Cortex of kidney (tissue), 1 donor: ENCODE results near the gene TNK2.
"Not testable (repeated sequence)": the region's sequence is repeated elsewhere in the genome, so short reads cannot be mapped to it uniquely, and the experiment has no call there.

ENCODE experiments used
- DNase-seq: peaks from one replicate; lab custom pipeline; 2025; lab: John Stamatoyannopoulos, UW

Gene TNK2

DNA sequence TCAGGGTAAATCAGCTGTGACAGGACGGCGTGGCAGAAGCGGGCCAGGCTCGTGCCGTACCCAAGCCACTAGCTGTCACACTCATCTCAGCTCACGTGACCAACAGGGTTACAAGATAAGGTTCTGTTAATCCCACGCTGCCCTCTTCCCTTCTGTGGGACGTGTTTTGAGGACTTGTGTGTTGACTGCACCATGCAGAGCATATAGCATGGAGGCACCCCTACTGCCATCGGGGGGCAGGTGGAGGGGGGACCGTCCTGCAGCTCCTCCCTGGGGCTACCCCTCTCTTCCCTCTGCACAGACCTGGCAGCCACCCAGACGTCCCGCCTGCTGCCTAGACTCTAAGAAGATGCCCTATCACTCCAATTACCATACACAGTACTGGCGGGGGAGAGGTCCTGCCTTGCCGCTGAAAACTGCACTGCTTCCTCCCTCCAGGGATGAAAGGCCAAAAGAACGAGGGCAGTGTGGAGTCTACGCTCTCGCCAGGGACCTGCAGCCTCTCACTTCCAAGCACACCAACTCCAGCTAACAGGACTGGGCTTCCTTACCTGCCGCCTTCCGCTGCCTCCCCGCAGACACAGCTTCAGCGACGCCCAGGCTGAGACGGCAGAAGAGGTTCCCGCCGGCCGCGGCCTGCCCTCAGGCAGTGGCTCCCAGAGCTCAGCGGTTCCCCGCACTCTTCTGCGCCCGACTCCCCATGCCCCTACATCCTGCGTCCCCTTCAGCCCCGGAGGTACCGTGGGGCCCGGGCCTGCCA is at the start of gene TNK2:
Gene TNK2, minus strand, starts transcription at position 618 of the 760 bp plus-strand sequence. CDS start 19,963 bp downstream, outside the sequence.
- DNase-seq, result no peak

DNA sequence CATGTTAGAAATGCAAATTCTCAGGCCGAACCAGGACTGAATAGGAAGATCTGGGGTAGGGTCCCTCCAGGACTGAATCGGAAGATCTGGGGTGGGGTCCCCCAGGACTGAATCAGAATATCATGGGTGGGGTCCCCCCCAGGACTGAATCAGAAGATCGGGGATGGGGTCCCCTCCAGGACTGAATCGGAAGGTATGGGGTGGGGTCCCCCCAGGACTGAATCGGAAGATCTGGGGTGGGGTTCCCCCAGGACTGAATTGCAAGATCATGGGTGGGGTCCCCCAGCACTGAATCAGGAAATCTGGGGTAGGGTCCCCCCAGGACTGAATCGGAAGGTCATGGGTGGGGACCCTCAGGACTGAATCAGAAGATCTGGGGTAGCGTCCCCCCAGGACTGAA is 48.2 kb upstream of the TNK2 start:
- DNase-seq, result no peak

DNA sequence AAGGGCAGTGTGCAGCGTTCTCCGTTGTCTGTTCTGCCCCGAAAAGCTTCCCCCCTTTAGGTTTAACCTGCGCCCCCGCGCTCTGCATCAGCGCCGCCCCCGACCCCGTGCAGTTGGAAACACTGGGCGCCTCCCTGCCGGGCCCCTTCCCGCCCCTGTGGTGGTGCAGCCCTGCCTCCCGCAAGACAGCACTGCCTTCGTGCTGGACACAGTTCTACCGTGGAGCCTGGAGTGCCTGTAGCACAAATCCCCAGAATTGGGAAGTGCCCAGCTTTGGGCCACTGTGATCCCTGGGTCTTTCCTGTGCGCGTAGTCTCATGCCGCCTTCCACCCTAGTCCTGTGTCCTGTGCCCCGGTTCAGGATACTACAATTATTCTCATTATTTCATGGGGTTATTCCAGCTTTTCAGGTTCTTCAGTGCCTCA is 47.1 kb upstream of the TNK2 start:
- not testable (repeated sequence) for DNase-seq

DNA sequence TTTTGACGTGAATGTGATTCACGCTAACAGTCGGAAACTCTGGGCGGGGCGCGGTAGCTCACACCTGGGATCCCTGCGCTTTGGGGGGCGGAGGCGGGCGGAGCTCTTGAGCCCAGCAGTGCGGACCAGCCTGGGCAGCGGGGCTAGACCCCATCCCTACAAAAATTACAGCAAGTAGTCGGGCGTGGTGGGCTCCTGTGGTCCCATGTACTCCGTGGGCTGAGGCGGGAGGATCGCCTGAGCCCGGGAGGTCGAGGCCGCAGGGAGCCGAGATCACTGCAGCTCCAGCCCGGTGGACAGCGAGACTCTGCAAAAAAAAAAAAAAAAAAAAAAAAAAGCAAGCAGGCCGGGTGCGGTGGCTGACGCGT is 46.4 kb upstream of the TNK2 start:
- DNase-seq, result not testable (repeated sequence)

DNA sequence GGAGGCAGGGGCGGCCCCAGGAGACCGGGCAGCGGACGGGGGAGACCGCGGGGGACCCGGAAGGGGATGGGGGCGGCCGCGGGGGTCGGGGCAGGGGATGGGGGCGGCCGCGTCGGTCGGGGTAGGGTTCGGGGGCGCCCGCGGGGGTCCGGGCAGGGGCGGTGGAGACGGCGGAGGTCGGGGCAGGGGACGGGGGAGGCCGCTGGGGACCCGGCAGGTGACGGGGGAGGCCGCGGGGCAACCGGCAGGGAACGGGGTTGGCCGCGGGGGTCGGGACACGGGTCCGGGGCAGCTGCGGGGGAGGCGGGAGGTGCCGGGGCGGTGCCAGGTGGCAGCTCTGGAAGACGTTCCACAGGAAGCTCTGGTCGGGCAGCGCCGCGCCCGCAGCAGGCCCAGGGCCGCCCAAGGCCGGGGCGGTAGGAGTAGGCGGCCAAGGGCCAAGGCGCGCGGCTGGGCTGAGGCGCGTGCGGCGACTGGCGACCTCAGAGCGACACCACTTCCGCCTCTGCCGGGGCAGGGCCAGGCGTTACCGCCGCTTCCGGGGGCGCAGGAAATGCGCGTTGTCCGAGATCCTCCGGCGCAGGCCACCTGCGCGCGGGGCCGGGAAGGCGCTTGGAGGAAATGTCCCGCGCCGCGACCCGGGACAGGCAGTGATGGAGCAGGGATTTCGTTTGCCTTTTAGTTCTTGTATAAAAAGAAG is 45.9 kb upstream of the TNK2 start:
- not testable (repeated sequence) for DNase-seq

DNA sequence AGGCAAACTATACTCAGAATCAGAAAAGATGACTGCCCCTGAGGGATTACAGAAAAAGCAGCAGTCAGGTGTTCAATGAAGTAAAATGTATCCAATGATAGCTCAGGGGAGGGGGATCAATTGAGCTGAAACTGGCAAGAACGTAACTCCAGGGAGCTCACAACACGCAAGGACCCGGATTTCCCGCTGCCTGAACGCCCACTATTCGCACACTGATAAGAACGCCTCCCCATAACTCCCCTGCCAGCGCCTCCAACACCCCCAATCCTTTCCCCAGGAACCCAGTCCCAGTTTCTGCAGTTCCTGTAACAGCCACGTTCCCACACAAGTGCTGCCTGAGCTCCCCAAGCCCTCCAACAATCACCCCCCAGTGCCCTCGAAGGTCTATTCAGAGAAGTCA is 44.2 kb upstream of the TNK2 start:
- DNase-seq, result not testable (repeated sequence)

DNA sequence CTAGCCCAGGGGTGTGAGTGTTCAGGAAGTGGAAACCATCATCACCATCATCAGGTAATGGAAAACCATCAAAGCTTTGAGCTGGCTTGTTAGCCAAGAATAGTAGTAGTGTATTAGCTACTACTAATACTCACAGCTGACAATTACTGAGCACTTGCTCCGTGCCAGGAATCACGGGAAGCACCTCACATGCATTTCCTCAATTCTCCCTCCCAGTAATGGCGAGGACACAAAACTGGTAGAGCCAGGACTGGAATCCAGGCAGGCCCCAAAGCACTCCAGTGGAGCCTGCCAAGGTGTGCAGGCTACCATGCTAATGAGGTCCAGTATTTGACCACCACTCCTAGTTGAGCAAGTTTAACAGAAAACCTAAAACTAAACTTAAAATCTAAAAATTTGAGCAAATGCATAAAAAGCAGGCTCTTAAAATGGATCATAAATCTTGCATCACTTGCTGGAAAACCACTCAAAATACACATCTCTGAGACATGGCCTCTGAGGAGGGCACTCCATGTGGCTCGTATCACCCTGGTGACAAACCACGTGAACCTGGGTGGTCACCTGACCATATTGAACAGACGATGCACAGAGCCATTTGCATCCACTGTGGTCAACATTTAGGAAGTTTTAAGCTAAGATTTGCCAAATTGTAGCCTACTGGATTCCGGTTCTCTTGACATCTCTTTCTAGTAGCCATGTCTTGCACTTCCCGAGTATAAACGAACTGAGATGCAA is 43.3 kb upstream of the TNK2 start:
- not testable (repeated sequence) for DNase-seq

DNA sequence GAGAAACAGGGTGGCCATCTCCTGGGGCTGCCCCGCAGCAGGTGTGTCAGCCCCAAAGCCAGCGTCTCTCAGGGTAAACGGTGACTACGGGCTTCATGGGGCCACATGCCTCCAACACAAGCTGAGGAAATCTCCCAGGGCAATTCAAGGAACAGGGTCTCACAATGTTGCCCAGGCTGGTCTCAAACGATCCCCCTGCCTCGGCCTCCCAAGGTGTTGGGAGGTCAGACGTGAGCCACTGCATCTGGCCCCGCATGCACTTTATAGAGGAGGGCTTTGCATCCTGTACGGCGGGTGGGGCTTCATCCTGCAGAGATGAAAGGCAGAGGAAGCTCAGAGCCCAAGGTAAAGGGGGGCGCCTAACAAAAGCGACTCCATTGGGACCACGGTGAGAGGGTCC is 42.4 kb upstream of the TNK2 start:
- DNase-seq, result not testable (repeated sequence)

DNA sequence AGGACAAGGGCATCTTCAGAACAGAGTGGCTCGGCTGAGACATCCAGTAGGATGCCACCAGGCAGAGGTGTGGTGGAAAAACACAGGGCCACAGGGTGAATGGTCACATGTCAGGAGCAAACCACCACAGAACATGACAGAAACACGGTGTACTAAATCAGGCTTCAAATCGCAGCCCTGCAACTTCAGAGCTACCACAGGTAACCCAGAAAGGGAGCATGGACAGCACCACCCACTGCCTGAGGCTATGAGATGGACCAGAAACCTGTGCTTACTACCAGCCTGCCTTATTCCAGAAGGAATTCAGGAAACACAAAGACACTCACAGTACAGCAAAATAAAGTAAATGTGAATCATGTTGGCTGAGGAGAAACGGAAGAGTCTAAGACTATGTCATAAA is 41.8 kb upstream of the TNK2 start:
- not testable (repeated sequence) for DNase-seq

DNA sequence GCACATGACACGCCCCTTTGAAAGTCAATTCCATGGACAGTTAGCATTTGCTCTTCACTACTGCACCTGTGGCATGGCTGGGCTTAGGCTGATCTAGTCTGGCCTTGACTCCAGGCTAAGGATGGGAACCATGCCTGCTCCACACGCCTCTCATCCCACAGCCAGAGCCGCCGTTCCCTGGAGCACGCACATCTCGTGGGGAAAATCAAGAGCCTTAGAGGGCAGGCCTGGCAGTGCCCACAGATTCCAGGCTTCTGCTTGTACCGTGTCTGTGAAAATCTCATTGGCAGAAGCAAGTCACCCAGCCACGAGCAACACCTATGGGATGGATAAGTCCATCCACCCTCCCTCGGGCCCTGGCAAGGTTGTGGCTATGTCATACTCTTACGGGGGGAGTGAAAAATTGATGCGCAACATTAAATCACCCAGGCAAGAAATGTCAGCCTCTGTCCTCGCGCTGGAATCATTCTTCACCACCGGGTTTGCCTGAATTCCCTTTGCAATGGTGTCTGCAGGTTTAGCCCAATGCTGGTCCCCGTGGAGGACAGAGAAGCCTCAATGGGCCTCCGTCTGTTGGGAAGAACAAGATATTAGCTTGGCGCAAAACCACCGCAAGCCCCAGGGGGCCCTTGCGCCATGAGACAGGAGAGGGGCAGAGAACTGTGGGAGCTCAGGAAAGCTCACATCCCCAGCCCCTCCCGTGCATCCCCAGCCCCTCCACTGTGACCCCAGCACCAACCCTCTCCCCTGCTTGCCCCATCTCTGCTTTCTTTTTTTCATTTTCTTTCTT is 38.8 kb upstream of the TNK2 start:
- DNase-seq, result not testable (repeated sequence)

DNA sequence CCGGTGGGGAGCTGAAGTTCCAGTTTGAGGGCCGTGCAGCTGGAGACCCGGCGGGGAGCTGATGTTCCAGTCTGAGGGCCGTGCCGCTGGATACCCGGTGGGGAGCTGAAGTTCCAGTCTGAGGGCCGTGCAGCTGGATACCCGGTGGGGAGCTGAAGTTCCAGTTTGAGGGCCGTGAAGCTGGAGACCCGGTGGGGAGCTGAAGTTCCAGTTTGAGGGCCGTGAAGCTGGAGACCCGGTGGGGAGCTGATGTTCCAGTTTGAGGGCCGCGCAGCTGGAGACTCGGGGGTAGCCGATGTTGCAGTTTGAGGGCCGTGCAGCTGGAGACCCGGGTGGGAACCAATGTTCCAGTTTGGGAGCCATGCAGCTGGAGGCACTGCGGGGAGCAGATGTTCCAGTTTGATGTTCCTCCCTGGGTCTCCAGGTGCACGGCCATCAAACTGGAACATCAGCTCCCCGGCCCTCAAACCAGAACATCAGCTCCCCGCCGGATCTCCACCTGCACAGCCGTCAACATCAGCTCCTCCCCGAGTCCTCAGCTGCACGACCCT is 33.0 kb upstream of the TNK2 start:
- DNase-seq, result not testable (repeated sequence)

DNA sequence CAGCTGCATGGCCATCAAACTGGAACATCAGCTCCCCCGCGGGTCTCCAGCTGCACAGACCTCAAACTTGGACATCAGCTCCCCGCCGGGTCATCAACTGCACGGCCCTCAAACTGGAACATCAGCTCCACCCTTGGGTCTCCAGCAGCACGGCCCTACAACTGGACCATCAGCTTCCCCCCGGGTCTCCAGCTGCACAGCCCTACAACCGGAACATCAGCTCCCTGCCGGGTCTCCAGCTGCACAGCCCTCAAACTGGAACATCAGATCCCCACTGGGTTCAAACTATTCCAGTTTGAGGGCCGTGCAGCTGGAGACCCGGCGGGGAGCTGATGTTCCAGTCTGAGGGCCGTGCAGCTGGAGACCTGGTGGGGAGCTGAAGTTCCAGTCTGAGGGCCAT is 32.5 kb upstream of the TNK2 start:
- DNase-seq, result not testable (repeated sequence)

DNA sequence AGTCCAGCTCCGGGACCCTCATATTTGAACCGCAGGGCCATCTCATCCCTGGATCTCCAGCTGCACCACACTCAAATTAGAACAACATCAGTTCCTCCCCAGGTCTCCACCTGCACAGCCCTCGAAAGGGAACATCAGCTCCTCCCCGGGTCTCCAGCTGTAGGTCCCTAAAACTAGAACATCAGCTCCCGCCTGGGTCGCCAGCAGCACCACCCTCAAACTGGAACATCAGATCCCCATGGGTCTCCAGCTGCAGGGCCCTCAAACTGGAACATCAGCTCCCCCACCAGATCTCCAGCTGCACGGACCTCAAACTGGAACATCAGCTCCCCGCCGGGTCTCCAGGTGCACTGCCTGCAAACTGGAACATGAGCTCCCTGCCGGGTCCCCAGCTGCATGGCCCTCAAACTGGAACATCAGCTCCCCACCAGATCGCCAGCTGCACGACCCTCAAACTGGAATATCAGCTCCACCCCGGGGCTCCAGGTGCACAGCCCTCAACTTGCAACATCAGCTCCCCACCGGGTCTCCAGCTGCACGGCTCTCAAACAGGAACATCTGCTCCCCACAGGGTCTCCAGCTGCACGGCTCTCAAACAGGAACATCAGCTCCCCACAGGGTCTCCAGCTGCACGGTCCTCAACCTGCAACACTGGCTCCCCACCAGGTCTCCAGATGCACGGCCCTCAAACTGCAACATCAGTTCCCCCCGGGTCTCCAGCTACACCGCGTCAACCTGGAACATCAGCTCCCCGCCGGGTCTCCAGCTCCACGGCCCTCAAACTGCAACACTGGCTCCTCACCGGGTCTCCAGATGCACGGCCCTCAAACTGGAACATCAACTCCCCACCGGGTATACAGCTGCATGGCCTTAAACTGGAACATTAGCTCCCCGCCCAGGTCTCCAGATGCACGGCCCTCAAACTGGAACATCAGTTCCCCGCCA is 31.4 kb upstream of the TNK2 start:
- DNase-seq, result not testable (repeated sequence)

DNA sequence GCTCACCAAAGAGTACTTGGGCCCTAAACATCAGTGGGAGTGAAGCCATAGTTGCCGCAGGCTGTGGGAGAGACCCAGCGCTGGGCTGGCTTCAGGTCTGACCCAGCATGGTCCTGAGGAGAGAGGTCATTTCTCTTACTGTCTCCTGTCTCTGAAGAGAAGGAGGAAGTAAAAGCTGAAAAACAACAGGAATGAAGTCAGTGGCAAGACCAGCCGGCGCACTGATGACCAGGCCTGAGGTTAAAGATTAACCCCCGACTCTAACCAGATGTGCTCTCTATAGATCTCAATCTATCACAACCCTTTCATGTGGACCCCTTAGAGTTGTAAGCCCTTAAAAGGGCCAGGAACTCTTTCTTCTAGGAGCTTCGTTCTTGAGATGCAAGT is 24.7 kb upstream of the TNK2 start:
- not testable (repeated sequence) for DNase-seq

DNA sequence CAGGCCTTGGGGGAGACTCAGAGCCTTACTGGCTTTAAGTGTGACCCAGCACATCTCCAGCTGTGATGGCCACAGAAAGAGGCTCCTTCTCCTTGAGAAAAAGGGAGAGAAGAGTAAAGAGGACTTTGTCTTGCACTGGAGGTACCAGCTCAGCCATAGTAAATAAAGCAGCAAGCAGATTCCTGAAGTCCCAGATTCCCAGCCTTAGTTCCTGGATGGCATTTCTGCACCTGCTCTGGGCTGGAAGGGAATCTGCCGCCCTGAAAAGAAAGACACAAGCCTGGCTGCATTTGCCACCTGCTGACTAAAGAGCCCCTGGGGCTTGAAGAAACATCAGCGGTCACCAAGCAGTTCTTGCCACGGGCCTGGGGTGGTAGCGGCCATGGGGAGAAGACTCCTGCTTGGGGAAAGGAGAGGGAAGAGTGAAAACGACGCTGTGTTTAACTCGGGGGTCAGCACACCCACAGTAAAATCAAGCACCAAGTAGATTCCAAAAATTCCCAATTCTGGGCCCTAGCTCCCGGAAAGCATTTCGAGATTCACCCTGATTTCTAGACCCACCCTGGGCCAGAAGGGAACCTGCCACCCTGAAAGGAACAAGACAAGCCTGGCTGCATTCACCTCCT is 24.2 kb upstream of the TNK2 start:
- DNase-seq, result no peak

DNA sequence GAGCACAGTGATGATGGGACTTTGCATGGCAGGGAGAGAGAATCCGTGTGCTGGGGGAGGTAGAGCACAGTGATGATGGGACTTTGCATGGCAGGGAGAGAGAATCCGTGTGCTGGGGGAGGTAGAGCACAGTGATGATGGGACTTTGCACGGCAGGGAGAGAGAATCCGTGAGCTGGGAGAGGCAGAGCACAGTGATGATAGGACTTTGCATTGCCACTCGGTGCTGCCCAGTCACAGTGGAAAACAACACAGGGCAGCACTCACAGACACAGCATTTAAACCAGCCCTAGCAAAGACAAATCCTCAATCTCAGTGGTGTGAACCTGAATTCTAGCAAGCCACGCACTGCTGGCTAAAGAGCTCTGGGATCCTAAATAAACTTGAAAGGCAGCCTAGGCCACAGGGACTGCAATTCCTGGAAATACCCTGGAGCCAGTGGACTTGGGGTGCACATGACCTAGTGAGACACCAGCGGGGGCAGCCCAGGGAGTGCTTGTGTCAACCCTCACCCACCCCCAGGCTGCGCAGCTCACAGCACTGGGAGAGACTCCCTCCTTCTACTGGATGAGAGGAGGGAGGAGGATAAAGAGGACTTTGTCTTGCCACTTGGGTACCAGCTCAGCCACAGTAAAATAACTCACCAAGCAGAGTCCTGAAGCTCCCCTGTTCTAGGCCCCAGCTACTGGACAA is 23.4 kb upstream of the TNK2 start:
- no peak for DNase-seq

DNA sequence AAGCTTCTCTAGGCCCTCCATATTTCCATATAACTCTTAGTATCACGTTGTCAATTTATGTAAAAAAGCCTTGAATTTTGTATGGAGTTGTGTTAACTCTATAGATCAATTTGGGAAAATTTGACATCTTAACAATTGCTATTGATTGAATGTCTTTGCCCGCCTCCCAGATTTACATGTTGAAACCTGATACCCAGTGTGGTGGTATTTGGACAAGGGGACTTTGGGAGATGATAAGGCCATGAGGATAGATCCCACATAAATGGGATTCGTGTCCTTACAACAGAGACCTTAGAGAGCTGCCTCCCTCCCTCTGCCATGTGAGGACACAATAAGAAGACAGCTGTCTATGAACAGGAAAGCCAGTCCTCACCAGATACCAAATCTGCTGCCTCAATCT is 21.1 kb upstream of the TNK2 start:
- no peak for DNase-seq

DNA sequence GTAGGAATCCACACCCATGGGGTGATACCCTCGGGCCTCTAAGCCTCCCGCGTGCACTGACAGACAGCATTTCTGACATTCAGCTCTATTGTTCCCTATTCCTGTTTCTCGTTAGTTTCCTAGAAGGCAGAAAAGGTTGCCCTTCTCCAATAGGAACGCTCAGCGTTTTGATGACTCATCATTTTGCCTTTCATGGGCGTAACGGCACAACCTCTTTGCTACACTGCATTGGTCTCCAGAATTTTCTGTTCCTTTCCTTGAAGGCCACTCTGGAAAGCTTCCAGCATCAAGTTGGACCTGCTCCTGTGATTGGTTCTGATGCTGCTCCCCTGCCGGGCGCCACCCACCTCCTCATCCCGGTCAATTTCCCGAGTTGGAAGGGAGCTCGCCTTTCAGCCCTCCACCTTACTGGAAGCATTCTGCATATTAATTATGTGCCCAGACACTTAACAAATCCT is 13.0 kb upstream of the TNK2 start:
- no peak for DNase-seq

DNA sequence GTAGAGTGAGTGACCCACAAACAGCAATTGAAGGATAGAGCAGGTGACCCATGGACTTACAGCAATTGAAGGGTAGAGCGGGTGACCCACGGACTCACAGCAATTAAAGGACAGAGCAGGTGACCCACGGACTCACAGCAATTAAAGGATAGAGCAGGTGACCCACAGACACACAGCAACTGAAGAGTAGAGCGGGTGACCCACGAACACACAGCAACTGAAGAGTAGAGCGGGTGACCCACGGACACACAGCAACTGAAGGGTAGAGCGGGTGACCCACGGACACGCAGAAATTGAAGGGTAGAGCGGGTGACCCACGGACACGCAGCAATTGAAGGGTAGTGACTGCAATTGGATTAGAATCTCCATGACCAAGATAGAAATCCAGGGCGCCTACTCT is 9.8 kb upstream of the TNK2 start:
- DNase-seq, result no peak
